ENCODE data around the gene FLRT2. TPM values are rescaled to one million over a fixed set of nuclear protein-coding genes. Genes with fewer than 3 reads are reported as not detected.

FLRT2 gene
- total and polyA plus RNA-seq, 10 donors: 7.8 to 63.9 (median 23.8) TPM

DNA sequence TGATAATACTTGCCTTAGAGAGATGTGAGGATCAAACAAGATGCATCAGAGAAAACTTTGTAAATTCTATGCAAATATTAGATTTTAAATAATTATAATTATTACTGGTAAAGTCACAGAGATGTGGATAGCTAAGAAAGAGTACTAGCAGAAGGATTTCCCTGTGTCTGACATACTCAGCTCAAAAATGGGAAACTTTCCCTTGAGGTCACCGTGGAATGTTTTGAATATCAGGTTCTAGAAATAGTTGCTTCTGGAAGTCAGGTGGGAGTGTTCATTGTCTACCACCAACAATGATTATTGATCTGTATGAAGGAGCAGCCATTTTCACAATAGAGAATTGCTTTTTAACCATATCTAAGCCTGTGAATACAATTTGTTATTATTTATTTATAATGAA is 71.7 kb downstream of the FLRT2 start:
- Histone ChIP-seq H3K27me3 (replicated peaks in 1 of 7) (no peaks in the 10 kb centered on the region), H3K9me3 (no peaks in the 10 kb centered on the region), H3K36me3 (no peaks in the 10 kb centered on the region), H3K4me1 (no peaks in the 10 kb centered on the region), H3K4me3 (no peak overlapping the region), H3K27ac (no peak overlapping the region)
- no peak for DNase-seq
- WGBS, 5 donors: 74 to 93% (median 81%) methylated on average over 1 of the region's 1 CpG
- no peak for TF ChIP-seq POLR2AphosphoS5 (IDR thresholded peaks at IDR 0.05)
- TF ChIP-seq, protein P1, sequence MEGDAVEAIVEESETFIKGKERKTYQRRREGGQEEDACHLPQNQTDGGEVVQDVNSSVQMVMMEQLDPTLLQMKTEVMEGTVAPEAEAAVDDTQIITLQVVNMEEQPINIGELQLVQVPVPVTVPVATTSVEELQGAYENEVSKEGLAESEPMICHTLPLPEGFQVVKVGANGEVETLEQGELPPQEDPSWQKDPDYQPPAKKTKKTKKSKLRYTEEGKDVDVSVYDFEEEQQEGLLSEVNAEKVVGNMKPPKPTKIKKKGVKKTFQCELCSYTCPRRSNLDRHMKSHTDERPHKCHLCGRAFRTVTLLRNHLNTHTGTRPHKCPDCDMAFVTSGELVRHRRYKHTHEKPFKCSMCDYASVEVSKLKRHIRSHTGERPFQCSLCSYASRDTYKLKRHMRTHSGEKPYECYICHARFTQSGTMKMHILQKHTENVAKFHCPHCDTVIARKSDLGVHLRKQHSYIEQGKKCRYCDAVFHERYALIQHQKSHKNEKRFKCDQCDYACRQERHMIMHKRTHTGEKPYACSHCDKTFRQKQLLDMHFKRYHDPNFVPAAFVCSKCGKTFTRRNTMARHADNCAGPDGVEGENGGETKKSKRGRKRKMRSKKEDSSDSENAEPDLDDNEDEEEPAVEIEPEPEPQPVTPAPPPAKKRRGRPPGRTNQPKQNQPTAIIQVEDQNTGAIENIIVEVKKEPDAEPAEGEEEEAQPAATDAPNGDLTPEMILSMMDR (IDR thresholded peaks at IDR 0.05 in 8 of 11, conservative IDR thresholded peaks at IDR 0.05 in 3 of 11): no peak
- TF ChIP-seq POLR2A (IDR thresholded peaks at IDR 0.05): no peak
- intact Hi-C loops (cut with DNase I; ENCODE audit: low total_unique reads): no loop called here

DNA sequence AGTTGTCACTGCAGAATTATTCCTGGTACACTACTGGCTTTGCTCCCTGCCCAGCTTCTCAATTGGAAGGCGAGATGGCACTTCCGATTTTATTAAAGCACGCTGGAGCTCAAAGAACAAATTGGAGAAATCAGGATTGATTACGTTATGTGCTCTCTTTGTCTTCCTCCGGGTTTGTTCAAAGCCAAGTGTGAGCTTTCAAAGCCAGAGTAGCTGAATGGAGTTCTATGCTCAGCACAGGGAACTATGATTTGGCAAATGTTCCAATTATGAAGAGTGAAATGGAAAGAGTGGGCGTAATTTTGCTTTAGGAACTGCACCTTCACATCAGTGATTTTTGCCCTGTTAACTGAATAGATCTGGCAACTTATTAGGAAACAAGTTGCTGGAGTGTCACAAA is 72.4 kb downstream of the FLRT2 start:
- 86 to 94% (median 90%) methylated on average over 6 of the region's 6 CpGs for WGBS, 5 donors
- TF ChIP-seq, protein P1 (IDR thresholded peaks at IDR 0.05 in 8 of 11, conservative IDR thresholded peaks at IDR 0.05 in 3 of 11): no peak
- TF ChIP-seq POLR2AphosphoS5 (IDR thresholded peaks at IDR 0.05) (no peak), POLR2A (IDR thresholded peaks at IDR 0.05) (no peak)
- intact Hi-C loops (cut with DNase I; ENCODE audit: low total_unique reads): no loop called here
- no peak for DNase-seq
- H3K27ac ChIP-seq: no peak overlapping the region
- no peaks in the 10 kb centered on the region for H3K27me3 ChIP-seq (replicated peaks in 1 of 7)
- H3K4me1 ChIP-seq: no peaks in the 10 kb centered on the region
- no peak overlapping the region for H3K4me3 ChIP-seq
- H3K9me3 ChIP-seq: no peaks in the 10 kb centered on the region
- no peaks in the 10 kb centered on the region for H3K36me3 ChIP-seq

DNA sequence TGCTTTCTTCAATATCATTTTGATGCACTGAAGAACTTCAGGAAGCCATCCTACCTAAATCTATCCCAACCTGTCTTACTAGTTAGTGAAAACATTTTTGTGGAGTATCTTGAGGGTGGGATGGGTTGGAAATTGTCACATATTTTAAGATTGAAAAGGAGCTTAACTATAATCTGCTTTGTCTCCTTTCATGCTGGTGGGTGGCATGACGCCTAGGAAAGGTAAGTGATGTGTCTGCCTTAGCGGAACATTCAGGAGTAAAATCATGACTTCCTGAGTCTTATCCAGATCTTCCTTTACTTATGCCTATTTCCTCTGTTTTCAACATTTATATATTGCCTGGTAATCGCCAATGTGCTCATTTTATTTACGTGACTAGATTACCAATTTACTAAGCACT is 74.1 kb downstream of the FLRT2 start:
- Histone ChIP-seq H3K27ac (no peak overlapping the region), H3K36me3 (no peaks in the 10 kb centered on the region), H3K9me3 (no peaks in the 10 kb centered on the region), H3K27me3 (replicated peaks in 1 of 7) (no peaks in the 10 kb centered on the region), H3K4me1 (no peaks in the 10 kb centered on the region), H3K4me3 (no peak overlapping the region)
- intact Hi-C loops (cut with DNase I; ENCODE audit: low total_unique reads): no loop called here
- WGBS, 5 donors: 87 to 95% (median 93%) methylated on average over 4 of the region's 4 CpGs
- TF ChIP-seq, protein P1 (IDR thresholded peaks at IDR 0.05 in 8 of 11, conservative IDR thresholded peaks at IDR 0.05 in 3 of 11): no peak
- TF ChIP-seq POLR2A (IDR thresholded peaks at IDR 0.05) (no peak), POLR2AphosphoS5 (IDR thresholded peaks at IDR 0.05) (no peak)
- DNase-seq: no peak

DNA sequence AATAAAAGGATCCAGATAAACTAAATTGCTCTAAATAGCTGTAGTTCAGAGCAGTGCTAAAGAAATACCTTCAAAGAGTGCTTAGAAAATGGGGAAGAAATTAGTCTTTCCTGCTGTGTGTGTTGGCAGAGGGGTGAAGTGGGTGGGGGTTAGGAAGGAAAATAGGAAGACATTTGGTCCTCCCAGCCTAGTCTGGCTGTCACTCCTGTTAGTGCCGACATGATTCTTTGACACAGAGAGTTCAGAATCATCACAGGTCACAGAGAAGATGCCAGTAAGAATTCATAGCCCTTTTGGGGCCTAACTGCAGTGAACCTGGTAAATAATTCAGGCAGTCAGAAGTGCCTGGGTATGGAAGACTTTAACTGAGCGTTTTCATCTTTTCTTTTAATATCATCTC is 74.8 kb downstream of the FLRT2 start:
- no peaks in the 10 kb centered on the region for H3K36me3 ChIP-seq
- H3K27me3 ChIP-seq (replicated peaks in 1 of 7): no peaks in the 10 kb centered on the region
- intact Hi-C loops (cut with DNase I; ENCODE audit: low total_unique reads): no loop called here
- WGBS, 5 donors: 25 to 40% (median 30%) methylated on average over 2 of the region's 2 CpGs
- no peaks in the 10 kb centered on the region for H3K4me1 ChIP-seq
- TF ChIP-seq POLR2AphosphoS5 (IDR thresholded peaks at IDR 0.05): no peak
- no peak for TF ChIP-seq POLR2A (IDR thresholded peaks at IDR 0.05)
- TF ChIP-seq, protein P1 (IDR thresholded peaks at IDR 0.05 in 8 of 11, conservative IDR thresholded peaks at IDR 0.05 in 3 of 11): no peak
- H3K27ac ChIP-seq: no peak overlapping the region
- no peak overlapping the region for H3K4me3 ChIP-seq
- H3K9me3 ChIP-seq: no peaks in the 10 kb centered on the region
- no peak for DNase-seq
